ENCODE measurements around the gene TAS2R43. TPM values are rescaled to one million over a fixed set of nuclear protein-coding genes. Genes with fewer than 3 reads are reported as not detected.
"Not testable (repeated sequence)": the region's sequence is repeated elsewhere in the genome, so short reads cannot be mapped to it uniquely, and the experiment has no call there.

The TAS2R43 gene
- total and polyA plus RNA-seq, 2 of the 8 experiments (the other 6 are each of a cell fraction or from before 2014, with no cell fraction given) = 0.18 TPM; not detected in 1

- H2BK5ac ChIP-seq (ENCODE audit: low read depth, low read length); H3K27ac ChIP-seq (ENCODE audit: low read depth, low read length); H3K27me3 ChIP-seq (replicated peaks in 1 of 4; ENCODE audit: control insufficient read depth in 3 of 4, extremely low read depth in 1 of 4, insufficient read depth in 3 of 4, low read length in 3 of 4); H2AK5ac ChIP-seq (ENCODE audit: low read depth, low read length); H3K4me1 ChIP-seq (replicated peaks in 1 of 4; ENCODE audit: control insufficient read depth in 3 of 4, insufficient read depth in 4 of 4, low read length in 3 of 4); H3K36me3 ChIP-seq (ENCODE audit: control insufficient read depth in 2 of 4, insufficient read depth in 4 of 4, low read length in 3 of 4); H2BK120ac ChIP-seq (replicated peaks; ENCODE audit: low read depth, low read length); H3K23me2 ChIP-seq (ENCODE audit: low read depth, low read length); H4K91ac ChIP-seq (replicated peaks; ENCODE audit: insufficient read length, low read length); H3K56ac ChIP-seq (replicated peaks; ENCODE audit: insufficient read length, low read depth, low read length); FAIRE-seq; H2AFZ ChIP-seq (ENCODE audit: low read length); H4K20me1 ChIP-seq (replicated peaks in 1 of 2; ENCODE audit: control insufficient read depth in 1 of 2, insufficient read depth in 2 of 2, low read length in 2 of 2); H3K9me3 ChIP-seq (ENCODE audit: insufficient read depth in 2 of 2, low read depth in 1 of 2, low read length in 1 of 2); H3K9ac ChIP-seq (replicated peaks in 1 of 4; ENCODE audit: extremely low read depth in 1 of 4, low read depth in 3 of 4, low read length in 3 of 4); H3K4me2 ChIP-seq (ENCODE audit: insufficient read depth in 1 of 2, low read depth in 2 of 2, low read length in 2 of 2); H3K23ac ChIP-seq (ENCODE audit: insufficient read length); H2BK12ac ChIP-seq (ENCODE audit: low read depth, low read length); H3K4ac ChIP-seq (replicated peaks; ENCODE audit: insufficient read length, low read depth, low read length); H2BK15ac ChIP-seq (ENCODE audit: low read length); H2BK20ac ChIP-seq (ENCODE audit: low read length); POLR2A ChIA-PET (ENCODE audit: partially characterized antibody); H4K5ac ChIP-seq (ENCODE audit: insufficient read length, low read depth, low read length); H3K4me3 ChIP-seq (ENCODE audit: extremely low read depth in 1 of 4, insufficient read depth in 2 of 4, low read depth in 3 of 4, low read length in 4 of 4); H3K18ac ChIP-seq (ENCODE audit: extremely low read depth, low read length); H4K8ac ChIP-seq (ENCODE audit: extremely low read depth, insufficient read depth, low read length); H3K79me1 ChIP-seq (ENCODE audit: low read depth, low read length); H3K79me2 ChIP-seq (ENCODE audit: control insufficient read depth in 1 of 2, insufficient read depth in 2 of 2, low read length in 2 of 2); H3K14ac ChIP-seq (ENCODE audit: insufficient read length); DNase-seq (ENCODE audit: low read depth in 1 of 2, low spot score in 2 of 2): not testable (repeated sequence)
- 67% methylated on average over 2 of the region's 2 CpGs; no CpG with 5 or more reads in 1 of the 2 experiments for WGBS, 2 experiments (ENCODE audit: extremely low coverage in 1 of 2, insufficient coverage in 1 of 2, insufficient read length in 1 of 2, insufficient replicate concordance in 2 of 2, low coverage in 1 of 2, low lambda C conversion rate in 2 of 2, missing lambda C conversion rate in 1 of 2)
- CTCF ChIA-PET (ENCODE audit: partially characterized antibody) = interaction anchor here (2.5 kb wide), 1 partner anchor 15 kb away, joined by 8 read pairs; no protein-coding TSS in a partner anchor
These were observed 50.7 kb downstream of the TAS2R43 start for GRCh38 chr12:11041366-11041765.

Small RNA genes within 50 kb of the gene (small RNA-seq; reads per million reads assigned to genes)
- not detected for gene AC018630.1 (ENCODE audit: insufficient read depth)

Other genes starting within 250 kb of the TAS2R43 start
- 2.0 TPM in 1 of 2 replicates, not detected in the other for gene PRR4, start 242.8 kb downstream of the TAS2R43 start, total RNA-seq (2021; fragmentation: NEBNext Ultra II Directional; extraction: Animal tissue kit (Norgen Biotek cat#: 25700))
- 1.9 and 11.2 TPM in 2 replicates for gene PRR4, start 242.8 kb downstream of the TAS2R43 start, polyA plus RNA-seq (2011; rRNA removed)
- 4.3 and 6.5 TPM in 2 replicates for gene PRH1, start 208.1 kb downstream of the TAS2R43 start, total RNA-seq (2021; fragmentation: NEBNext Ultra II Directional; extraction: Animal tissue kit (Norgen Biotek cat#: 25700))
- gene PRH1, start 208.1 kb downstream of the TAS2R43 start, polyA plus RNA-seq (2011; rRNA removed) = 2.1 and 4.5 TPM in 2 replicates
- gene TAS2R13, start 182.8 kb downstream of the TAS2R43 start, total RNA-seq (2021; fragmentation: NEBNext Ultra II Directional; extraction: Animal tissue kit (Norgen Biotek cat#: 25700)) = 0.17 TPM in 1 of 2 replicates, not detected in the other
- gene TAS2R13, start 182.8 kb downstream of the TAS2R43 start, polyA plus RNA-seq (2011; rRNA removed) = 0.09 TPM in 1 of 2 replicates, not detected in the other
- gene PRH2, start 163.1 kb downstream of the TAS2R43 start, total RNA-seq (2021; fragmentation: NEBNext Ultra II Directional; extraction: Animal tissue kit (Norgen Biotek cat#: 25700)) = not detected in 2 replicates
- 0.16 TPM in 1 of 2 replicates, not detected in the other for gene PRH2, start 163.1 kb downstream of the TAS2R43 start, polyA plus RNA-seq (2011; rRNA removed)
- 0.78 and 0.80 TPM in 2 replicates for gene TAS2R14, start 153.1 kb downstream of the TAS2R43 start, total RNA-seq (2021; fragmentation: NEBNext Ultra II Directional; extraction: Animal tissue kit (Norgen Biotek cat#: 25700))
- 0.67 and 1.1 TPM in 2 replicates for gene TAS2R14, start 153.1 kb downstream of the TAS2R43 start, polyA plus RNA-seq (2011; rRNA removed)
- gene TAS2R50, start 105.4 kb downstream of the TAS2R43 start, total RNA-seq (2021; fragmentation: NEBNext Ultra II Directional; extraction: Animal tissue kit (Norgen Biotek cat#: 25700)) = 0.33 and 0.50 TPM in 2 replicates
- gene TAS2R50, start 105.4 kb downstream of the TAS2R43 start, polyA plus RNA-seq (2011; rRNA removed) = 0.11 TPM in 1 of 2 replicates, not detected in the other
- 0.54 and 0.71 TPM in 2 replicates for gene TAS2R20, start 94.0 kb downstream of the TAS2R43 start, total RNA-seq (2021; fragmentation: NEBNext Ultra II Directional; extraction: Animal tissue kit (Norgen Biotek cat#: 25700))
- gene TAS2R20, start 94.0 kb downstream of the TAS2R43 start, polyA plus RNA-seq (2011; rRNA removed) = 0.17 and 0.57 TPM in 2 replicates
- 0.99 and 1.1 TPM in 2 replicates for gene TAS2R19, start 69.7 kb downstream of the TAS2R43 start, total RNA-seq (2021; fragmentation: NEBNext Ultra II Directional; extraction: Animal tissue kit (Norgen Biotek cat#: 25700))
- 0.35 and 0.97 TPM in 2 replicates for gene TAS2R19, start 69.7 kb downstream of the TAS2R43 start, polyA plus RNA-seq (2011; rRNA removed)
- 1.4 and 1.5 TPM in 2 replicates for gene TAS2R31, start 60.9 kb downstream of the TAS2R43 start, total RNA-seq (2021; fragmentation: NEBNext Ultra II Directional; extraction: Animal tissue kit (Norgen Biotek cat#: 25700))
- 0.13 and 0.24 TPM in 2 replicates for gene TAS2R31, start 60.9 kb downstream of the TAS2R43 start, polyA plus RNA-seq (2011; rRNA removed)
- 0.48 TPM in 1 of 2 replicates, not detected in the other for gene TAS2R46, start 30.0 kb downstream of the TAS2R43 start, total RNA-seq (2021; fragmentation: NEBNext Ultra II Directional; extraction: Animal tissue kit (Norgen Biotek cat#: 25700))
- gene TAS2R46, start 30.0 kb downstream of the TAS2R43 start, polyA plus RNA-seq (2011; rRNA removed) = 0.14 TPM in 2 replicates
- 0.75 and 1.0 TPM in 2 replicates for gene TAS2R30, start 42.3 kb upstream of the TAS2R43 start, total RNA-seq (2021; fragmentation: NEBNext Ultra II Directional; extraction: Animal tissue kit (Norgen Biotek cat#: 25700))
- 0.16 and 0.33 TPM in 2 replicates for gene TAS2R30, start 42.3 kb upstream of the TAS2R43 start, polyA plus RNA-seq (2011; rRNA removed)
- 14.2 and 15.1 TPM in 2 replicates for gene SMIM10L1, start 78.9 kb upstream of the TAS2R43 start, total RNA-seq (2021; fragmentation: NEBNext Ultra II Directional; extraction: Animal tissue kit (Norgen Biotek cat#: 25700))
- 3.7 and 5.4 TPM in 2 replicates for gene SMIM10L1, start 78.9 kb upstream of the TAS2R43 start, polyA plus RNA-seq (2011; rRNA removed)
- gene TAS2R42, start 94.6 kb upstream of the TAS2R43 start, total RNA-seq (2021; fragmentation: NEBNext Ultra II Directional; extraction: Animal tissue kit (Norgen Biotek cat#: 25700)) = not detected in 2 replicates
- gene TAS2R42, start 94.6 kb upstream of the TAS2R43 start, polyA plus RNA-seq (2011; rRNA removed) = not detected in 2 replicates
- gene PRB3, start 177.4 kb upstream of the TAS2R43 start, total RNA-seq (2021; fragmentation: NEBNext Ultra II Directional; extraction: Animal tissue kit (Norgen Biotek cat#: 25700)) = 0.67 and 0.94 TPM in 2 replicates
- 0.09 and 0.25 TPM in 2 replicates for gene PRB3, start 177.4 kb upstream of the TAS2R43 start, polyA plus RNA-seq (2011; rRNA removed)
- not detected in 2 replicates for gene PRB4, start 218.1 kb upstream of the TAS2R43 start, total RNA-seq (2021; fragmentation: NEBNext Ultra II Directional; extraction: Animal tissue kit (Norgen Biotek cat#: 25700))
- gene PRB4, start 218.1 kb upstream of the TAS2R43 start, polyA plus RNA-seq (2011; rRNA removed) = not detected in 2 replicates

Measured in H1 (cell line).